IPS-18a (cell line): ENCODE measurements around the gene MRGPRE.
"Not testable (repeated sequence)": the region's sequence is repeated elsewhere in the genome, so short reads cannot be mapped to it uniquely, and the experiment has no call there.

Experiments
- H3K27ac ChIP-seq: one replicate; pipeline ENCODE4 v1.5.1; 2013; ENCODE audit warnings: low read length
- H3K27me3 ChIP-seq: one replicate; pipeline ENCODE4 v1.6.1; 2013; ENCODE audit warnings: mild to moderate bottlenecking, low read length; ENCODE audit not compliant: control insufficient read depth, insufficient read depth
- H3K36me3 ChIP-seq: one replicate; pipeline ENCODE4 v1.6.1; 2013; ENCODE audit warnings: low read depth, low read length; ENCODE audit not compliant: control insufficient read depth
- H3K4me1 ChIP-seq: one replicate; pipeline ENCODE4 v1.6.1; 2013; ENCODE audit warnings: low read depth, low read length; ENCODE audit not compliant: control insufficient read depth
- H3K4me3 ChIP-seq: one replicate; pipeline ENCODE4 v1.5.1; 2013; ENCODE audit warnings: low read length
- H3K9ac ChIP-seq: one replicate; pipeline ENCODE4 v1.6.1; 2013; ENCODE audit warnings: mild to moderate bottlenecking, low read length, moderate library complexity
- H3K9me3 ChIP-seq: one replicate; pipeline ENCODE4 v1.6.1; 2013; ENCODE audit warnings: low read depth, low read length; ENCODE audit not compliant: control insufficient read depth

MRGPRE gene

GRCh38 chr11:3231851-3232744 lies at the start of gene MRGPRE:
Gene MRGPRE (minus strand): TSS chr11:3232417. CDS start chr11:3228799, 3,618 bp downstream.
- H3K4me1 ChIP-seq: no peaks in the 10 kb centered on the region
- no peak within 1 kb of the TSS for H3K27ac ChIP-seq
- H3K27me3 ChIP-seq: no peaks in the 10 kb centered on the region
- H3K4me3 ChIP-seq: no peak within 1 kb of the TSS
- no peaks in the 10 kb centered on the region for H3K9me3 ChIP-seq
- no peak within 1 kb of the TSS for H3K9ac ChIP-seq
- H3K36me3 ChIP-seq: no peaks in the 10 kb centered on the region

GRCh38 chr11:3281146-3281545 lies 48.9 kb upstream of the MRGPRE start:
- H3K9me3 ChIP-seq, H3K36me3 ChIP-seq, H3K9ac ChIP-seq, H3K4me3 ChIP-seq, H3K27me3 ChIP-seq, H3K27ac ChIP-seq, H3K4me1 ChIP-seq: not testable (repeated sequence)

- not testable (repeated sequence) for H3K27ac ChIP-seq, H3K27me3 ChIP-seq, H3K9me3 ChIP-seq, H3K4me3 ChIP-seq, H3K36me3 ChIP-seq, H3K4me1 ChIP-seq, H3K9ac ChIP-seq
Observed at GRCh38 chr11:3280662-3281061, 48.4 kb upstream of the MRGPRE start.

- H3K27me3 ChIP-seq, H3K4me1 ChIP-seq, H3K4me3 ChIP-seq, H3K9me3 ChIP-seq, H3K9ac ChIP-seq, H3K36me3 ChIP-seq, H3K27ac ChIP-seq: not testable (repeated sequence)
Observed at GRCh38 chr11:3278922-3279321, 46.7 kb upstream of the MRGPRE start.

GRCh38 chr11:3273629-3274028 lies 41.4 kb upstream of the MRGPRE start:
- H3K27me3 ChIP-seq, H3K4me3 ChIP-seq, H3K4me1 ChIP-seq, H3K36me3 ChIP-seq, H3K9ac ChIP-seq, H3K27ac ChIP-seq, H3K9me3 ChIP-seq: not testable (repeated sequence)

- H3K4me3 ChIP-seq, H3K27me3 ChIP-seq, H3K27ac ChIP-seq, H3K9me3 ChIP-seq, H3K9ac ChIP-seq, H3K36me3 ChIP-seq, H3K4me1 ChIP-seq: not testable (repeated sequence)
Observed at GRCh38 chr11:3262548-3262947, 30.3 kb upstream of the MRGPRE start.

- not testable (repeated sequence) for H3K9ac ChIP-seq, H3K4me3 ChIP-seq, H3K27ac ChIP-seq, H3K27me3 ChIP-seq, H3K36me3 ChIP-seq, H3K4me1 ChIP-seq, H3K9me3 ChIP-seq
Observed at GRCh38 chr11:3261831-3262230, 29.6 kb upstream of the MRGPRE start.

- H3K9ac ChIP-seq, H3K27ac ChIP-seq, H3K4me1 ChIP-seq, H3K9me3 ChIP-seq, H3K4me3 ChIP-seq, H3K36me3 ChIP-seq, H3K27me3 ChIP-seq: not testable (repeated sequence)
Observed at GRCh38 chr11:3257509-3257908, 25.3 kb upstream of the MRGPRE start.

- not testable (repeated sequence) for H3K27me3 ChIP-seq, H3K9me3 ChIP-seq, H3K27ac ChIP-seq, H3K9ac ChIP-seq, H3K36me3 ChIP-seq, H3K4me3 ChIP-seq, H3K4me1 ChIP-seq
Observed at GRCh38 chr11:3255241-3255640, 23.0 kb upstream of the MRGPRE start.

GRCh38 chr11:3254773-3255172 lies 22.6 kb upstream of the MRGPRE start:
- not testable (repeated sequence) for H3K27me3 ChIP-seq, H3K27ac ChIP-seq, H3K9me3 ChIP-seq, H3K36me3 ChIP-seq, H3K4me1 ChIP-seq, H3K9ac ChIP-seq, H3K4me3 ChIP-seq

- H3K4me1 ChIP-seq: peaks cover 12% of the 10 kb centered on the region
- H3K9ac ChIP-seq: no peak overlapping the region
- no peak overlapping the region for H3K4me3 ChIP-seq
- H3K9me3 ChIP-seq: peaks cover 8% of the 10 kb centered on the region
- no peaks in the 10 kb centered on the region for H3K36me3 ChIP-seq
- no peak overlapping the region for H3K27ac ChIP-seq
- no peaks in the 10 kb centered on the region for H3K27me3 ChIP-seq
Observed at GRCh38 chr11:3245071-3245470, 12.9 kb upstream of the MRGPRE start.

- Histone ChIP-seq H3K27ac (no peak overlapping the region), H3K9ac (no peak overlapping the region), H3K9me3 (peaks cover 8% of the 10 kb centered on the region), H3K27me3 (no peaks in the 10 kb centered on the region), H3K4me1 (peaks cover 12% of the 10 kb centered on the region), H3K4me3 (no peak overlapping the region), H3K36me3 (no peaks in the 10 kb centered on the region)
Observed at GRCh38 chr11:3243880-3244279, 11.7 kb upstream of the MRGPRE start.
